Endothelial cell (in vitro differentiated cells): Measurements from ENCODE around the gene HDAC11. TPM values are rescaled to one million over a fixed set of nuclear protein-coding genes. Genes with fewer than 3 reads are reported as not detected.

Source experiments
- DNase-seq: peaks from one replicate; pipeline ENCODE4 v3.0.0; 2021; ENCODE audit warnings: low spot score
- H3K27ac Mint-ChIP-seq: one replicate; pipeline ENCODE4 v1.8.0; 2021; ENCODE audit warnings: mixed read lengths, inconsistent platforms; ENCODE audit not compliant: unreplicated experiment
- H3K27me3 Mint-ChIP-seq: one replicate; pipeline ENCODE4 v1.8.0; 2021; ENCODE audit warnings: mild to moderate bottlenecking, moderate library complexity, mixed read lengths, inconsistent platforms; ENCODE audit not compliant: unreplicated experiment
- H3K36me3 Mint-ChIP-seq: one replicate; pipeline ENCODE4 v1.8.0; 2021; ENCODE audit warnings: mild to moderate bottlenecking, low read depth, mixed read lengths, inconsistent platforms; ENCODE audit not compliant: unreplicated experiment
- H3K4me1 Mint-ChIP-seq: one replicate; pipeline ENCODE4 v1.8.0; 2021; ENCODE audit warnings: mild to moderate bottlenecking, mixed read lengths, inconsistent platforms; ENCODE audit not compliant: unreplicated experiment
- H3K4me3 Mint-ChIP-seq: one replicate; pipeline ENCODE4 v1.8.0; 2021; ENCODE audit warnings: mild to moderate bottlenecking, mixed read lengths, inconsistent platforms; ENCODE audit not compliant: unreplicated experiment
- H3K9me3 Mint-ChIP-seq: one replicate; pipeline ENCODE4 v1.8.0; 2021; ENCODE audit warnings: mixed read lengths, inconsistent platforms; ENCODE audit not compliant: unreplicated experiment
- total RNA-seq: library from RNA; stranded (reverse); fragmentation: NEBNext Ultra II Directional; extraction: Animal tissue kit (Norgen Biotek cat#: 25700); gene quantifications from one replicate; pipeline ENCODE4 v1.2.1, GENCODE V29; 2021; ENCODE audit not compliant: unreplicated experiment
- TF ChIP-seq, protein P1 (sequence below): fragments of 200-600 bp; sonication (generic); IDR thresholded peaks from one replicate; pipeline ENCODE4 v1.5.0; 2021; ENCODE audit warnings: antibody characterized with exemption; ENCODE audit not compliant: unreplicated experiment

The HDAC11 gene
- total RNA-seq, 1 donor from 2014 or later, result 14.8 TPM

DNA sequence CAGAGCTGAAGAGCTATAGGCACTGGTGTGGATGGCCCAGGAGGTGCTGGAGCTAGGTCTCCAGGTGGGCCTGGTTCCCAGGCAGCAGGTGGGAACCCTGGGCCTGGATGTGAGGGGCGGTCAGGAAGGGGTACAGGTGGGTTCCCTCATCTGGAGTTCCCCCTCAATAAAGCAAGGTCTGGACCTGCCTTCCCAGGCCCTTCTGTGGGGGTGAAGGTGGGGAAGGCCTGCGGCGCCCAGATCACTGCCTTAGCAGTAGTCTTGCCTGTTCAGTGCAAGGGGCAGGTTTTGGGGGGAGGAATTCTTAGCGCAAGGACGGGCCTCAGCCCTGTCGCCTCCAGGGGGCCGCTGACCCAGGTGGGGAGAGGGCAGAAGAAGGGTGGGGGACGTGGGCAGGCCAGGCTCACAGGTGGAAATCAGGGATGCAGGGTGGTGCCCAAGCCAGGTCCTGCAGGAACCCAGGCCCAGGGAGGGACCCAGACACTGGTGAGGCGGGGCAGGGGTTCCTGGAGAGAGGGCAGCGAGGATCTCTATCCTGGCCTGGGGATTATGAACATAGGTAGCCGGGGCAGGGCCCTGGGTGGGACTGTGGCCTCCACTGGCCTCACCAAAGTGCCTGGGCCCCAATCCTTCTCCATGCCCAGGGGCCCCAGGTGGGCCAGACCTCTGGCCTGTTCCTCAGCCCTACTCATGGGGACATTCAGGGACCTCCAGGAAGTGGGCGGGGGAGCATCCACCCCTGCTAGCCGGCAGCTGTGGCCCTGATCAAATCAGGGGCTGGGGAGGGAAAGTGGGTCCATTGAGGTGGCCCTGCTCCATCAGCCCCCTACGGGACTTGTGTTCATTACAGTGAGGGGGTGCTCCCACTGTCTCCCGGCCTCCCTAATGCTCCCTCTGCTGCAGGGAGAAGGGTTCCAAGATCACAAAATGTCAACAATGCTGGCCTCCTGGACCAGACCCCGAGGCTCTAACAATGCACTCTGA is 25.3 kb downstream of the HDAC11 start:
- TF ChIP-seq, protein P1, sequence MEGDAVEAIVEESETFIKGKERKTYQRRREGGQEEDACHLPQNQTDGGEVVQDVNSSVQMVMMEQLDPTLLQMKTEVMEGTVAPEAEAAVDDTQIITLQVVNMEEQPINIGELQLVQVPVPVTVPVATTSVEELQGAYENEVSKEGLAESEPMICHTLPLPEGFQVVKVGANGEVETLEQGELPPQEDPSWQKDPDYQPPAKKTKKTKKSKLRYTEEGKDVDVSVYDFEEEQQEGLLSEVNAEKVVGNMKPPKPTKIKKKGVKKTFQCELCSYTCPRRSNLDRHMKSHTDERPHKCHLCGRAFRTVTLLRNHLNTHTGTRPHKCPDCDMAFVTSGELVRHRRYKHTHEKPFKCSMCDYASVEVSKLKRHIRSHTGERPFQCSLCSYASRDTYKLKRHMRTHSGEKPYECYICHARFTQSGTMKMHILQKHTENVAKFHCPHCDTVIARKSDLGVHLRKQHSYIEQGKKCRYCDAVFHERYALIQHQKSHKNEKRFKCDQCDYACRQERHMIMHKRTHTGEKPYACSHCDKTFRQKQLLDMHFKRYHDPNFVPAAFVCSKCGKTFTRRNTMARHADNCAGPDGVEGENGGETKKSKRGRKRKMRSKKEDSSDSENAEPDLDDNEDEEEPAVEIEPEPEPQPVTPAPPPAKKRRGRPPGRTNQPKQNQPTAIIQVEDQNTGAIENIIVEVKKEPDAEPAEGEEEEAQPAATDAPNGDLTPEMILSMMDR, result no peak
- H3K36me3 Mint-ChIP-seq, result peaks cover 6% of the 10 kb centered on the region
- no peak for DNase-seq
- H3K9me3 Mint-ChIP-seq, result no peaks in the 10 kb centered on the region
- H3K4me1 Mint-ChIP-seq, result no peaks in the 10 kb centered on the region
- H3K4me3 Mint-ChIP-seq, result no peak overlapping the region
- H3K27ac Mint-ChIP-seq, result no peak overlapping the region
- H3K27me3 Mint-ChIP-seq, result peaks cover 14% of the 10 kb centered on the region

GRCh38 chr3:13506239-13506638 is 26.1 kb downstream of the HDAC11 start:
- Mint-ChIP-seq H3K27ac (no peak overlapping the region), H3K36me3 (peaks cover 6% of the 10 kb centered on the region), H3K27me3 (peaks cover 14% of the 10 kb centered on the region), H3K4me3 (no peak overlapping the region), H3K9me3 (no peaks in the 10 kb centered on the region), H3K4me1 (no peaks in the 10 kb centered on the region)
- TF ChIP-seq, protein P1, result no peak
- no peak for DNase-seq

DNA sequence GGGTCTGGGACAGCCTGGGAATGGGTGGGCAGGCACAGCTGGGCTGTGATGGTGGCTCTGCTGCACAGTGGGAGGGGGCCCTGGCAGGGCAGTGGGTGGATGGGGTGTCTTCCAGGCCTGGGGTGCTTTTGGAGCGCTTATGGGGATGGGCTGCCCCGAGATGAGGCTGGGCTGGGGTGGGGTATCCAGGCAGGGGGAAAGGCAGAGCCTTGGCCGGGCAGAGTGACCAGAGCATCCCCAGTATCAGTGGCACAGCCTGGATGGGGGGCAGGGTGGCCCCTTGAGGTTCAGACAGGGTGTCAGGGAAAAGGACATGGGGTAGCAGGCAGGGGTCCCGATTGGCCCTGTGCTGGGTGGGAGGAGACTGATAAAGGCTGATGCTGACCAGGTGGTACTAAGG is 26.6 kb downstream of the HDAC11 start:
- H3K9me3 Mint-ChIP-seq, result no peaks in the 10 kb centered on the region
- no peaks in the 10 kb centered on the region for H3K4me1 Mint-ChIP-seq
- peaks cover 18% of the 10 kb centered on the region for H3K27me3 Mint-ChIP-seq
- H3K27ac Mint-ChIP-seq, result no peak overlapping the region
- H3K36me3 Mint-ChIP-seq, result peaks cover 6% of the 10 kb centered on the region
- H3K4me3 Mint-ChIP-seq, result no peak overlapping the region
- no peak for DNase-seq
- TF ChIP-seq, protein P1, result no peak

- DNase-seq, result no peak
- no peaks in the 10 kb centered on the region for H3K9me3 Mint-ChIP-seq
- H3K27ac Mint-ChIP-seq, result no peak overlapping the region
- H3K4me3 Mint-ChIP-seq, result peak overlapping the region; percentile 42
- no peaks in the 10 kb centered on the region for H3K4me1 Mint-ChIP-seq
- peaks cover 6% of the 10 kb centered on the region for H3K36me3 Mint-ChIP-seq
- TF ChIP-seq, protein P1, result no peak
- peaks cover 15% of the 10 kb centered on the region for H3K27me3 Mint-ChIP-seq
These were observed 27.1 kb downstream of the HDAC11 start for GRCh38 chr3:13507247-13507569.
